ENCODE measurements around the gene ARPC2. TPM values are rescaled to one million over a fixed set of nuclear protein-coding genes. Genes with fewer than 3 reads are reported as not detected.

Gene ARPC2
- total and polyA plus RNA-seq, 2 of the 13 experiments (the other 11 are each of a cell fraction or from before 2014, with no cell fraction given), result 168 to 303 TPM

DNA sequence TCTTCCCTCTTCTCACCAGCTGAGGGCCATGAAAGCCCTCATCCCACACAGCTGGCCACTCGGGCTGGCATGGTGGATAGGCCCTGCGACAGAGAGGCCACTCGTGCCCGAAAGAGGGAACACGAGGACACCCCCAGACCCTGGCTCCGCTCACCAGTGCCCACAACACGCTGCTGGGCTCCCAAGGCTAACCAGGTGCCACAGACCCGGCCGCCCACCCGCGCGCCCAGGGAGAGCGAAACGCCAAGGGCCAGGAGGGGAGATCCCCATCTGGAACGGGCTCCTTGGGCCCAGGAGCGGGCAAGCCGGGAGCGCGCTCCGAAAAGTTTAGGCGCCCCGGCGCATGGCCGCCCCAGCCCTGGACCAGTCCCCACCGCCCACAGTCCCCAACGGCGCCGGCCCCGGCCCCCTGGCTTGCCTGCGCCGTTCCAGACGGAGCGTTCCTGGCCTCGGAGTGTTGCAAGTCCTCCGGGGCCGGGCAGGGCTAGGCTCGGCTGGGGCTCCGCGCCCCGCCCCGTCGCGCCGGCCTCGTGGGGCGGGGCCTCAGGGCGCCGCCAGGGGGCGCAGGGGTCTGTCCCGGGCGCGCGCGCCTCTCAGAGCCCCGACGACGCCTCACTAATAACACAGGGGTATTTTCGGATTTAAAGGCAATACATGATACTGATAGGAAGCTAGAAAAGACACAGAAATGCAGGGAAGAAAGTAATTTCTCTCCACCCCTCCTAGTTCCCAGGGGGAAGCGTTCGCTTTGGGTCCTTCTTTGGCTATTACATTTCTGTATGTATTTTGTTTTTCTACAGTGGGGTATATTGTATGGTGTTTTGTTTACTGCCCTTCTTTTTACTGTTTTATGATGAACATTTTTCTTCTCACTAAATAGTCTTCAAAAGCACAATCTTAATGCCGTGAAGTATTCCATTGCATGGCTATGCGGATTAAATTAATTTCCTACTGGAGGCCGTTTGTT, 75.3 kb downstream of the ARPC2 start, which contains the start of gene TMBIM1 (continued):
- no peak for TF ChIP-seq NONO (IDR thresholded peaks at IDR 0.05)
- TF ChIP-seq NONO (CRISPR knock-in tag; conservative IDR thresholded peaks at IDR 0.05), result no peak; the same call in none of the 2 replicates
- TF ChIP-seq ARHGAP35 (CRISPR knock-in tag; IDR thresholded peaks at IDR 0.05; ENCODE audit: borderline replicate concordance), result peak; percentile 82
- TF ChIP-seq RFXAP (CRISPR knock-in tag; IDR thresholded peaks at IDR 0.05; ENCODE audit: borderline replicate concordance), result no peak; the same call in 1 of the 2 replicates
- no peak for TF ChIP-seq ZNF841 (CRISPR knock-in tag; IDR thresholded peaks at IDR 0.05; ENCODE audit: borderline replicate concordance)
- TF ChIP-seq, protein P1, sequence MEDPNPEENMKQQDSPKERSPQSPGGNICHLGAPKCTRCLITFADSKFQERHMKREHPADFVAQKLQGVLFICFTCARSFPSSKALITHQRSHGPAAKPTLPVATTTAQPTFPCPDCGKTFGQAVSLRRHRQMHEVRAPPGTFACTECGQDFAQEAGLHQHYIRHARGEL (CRISPR knock-in tag; IDR thresholded peaks at IDR 0.05), result no peak
- TF ChIP-seq, protein P2, sequence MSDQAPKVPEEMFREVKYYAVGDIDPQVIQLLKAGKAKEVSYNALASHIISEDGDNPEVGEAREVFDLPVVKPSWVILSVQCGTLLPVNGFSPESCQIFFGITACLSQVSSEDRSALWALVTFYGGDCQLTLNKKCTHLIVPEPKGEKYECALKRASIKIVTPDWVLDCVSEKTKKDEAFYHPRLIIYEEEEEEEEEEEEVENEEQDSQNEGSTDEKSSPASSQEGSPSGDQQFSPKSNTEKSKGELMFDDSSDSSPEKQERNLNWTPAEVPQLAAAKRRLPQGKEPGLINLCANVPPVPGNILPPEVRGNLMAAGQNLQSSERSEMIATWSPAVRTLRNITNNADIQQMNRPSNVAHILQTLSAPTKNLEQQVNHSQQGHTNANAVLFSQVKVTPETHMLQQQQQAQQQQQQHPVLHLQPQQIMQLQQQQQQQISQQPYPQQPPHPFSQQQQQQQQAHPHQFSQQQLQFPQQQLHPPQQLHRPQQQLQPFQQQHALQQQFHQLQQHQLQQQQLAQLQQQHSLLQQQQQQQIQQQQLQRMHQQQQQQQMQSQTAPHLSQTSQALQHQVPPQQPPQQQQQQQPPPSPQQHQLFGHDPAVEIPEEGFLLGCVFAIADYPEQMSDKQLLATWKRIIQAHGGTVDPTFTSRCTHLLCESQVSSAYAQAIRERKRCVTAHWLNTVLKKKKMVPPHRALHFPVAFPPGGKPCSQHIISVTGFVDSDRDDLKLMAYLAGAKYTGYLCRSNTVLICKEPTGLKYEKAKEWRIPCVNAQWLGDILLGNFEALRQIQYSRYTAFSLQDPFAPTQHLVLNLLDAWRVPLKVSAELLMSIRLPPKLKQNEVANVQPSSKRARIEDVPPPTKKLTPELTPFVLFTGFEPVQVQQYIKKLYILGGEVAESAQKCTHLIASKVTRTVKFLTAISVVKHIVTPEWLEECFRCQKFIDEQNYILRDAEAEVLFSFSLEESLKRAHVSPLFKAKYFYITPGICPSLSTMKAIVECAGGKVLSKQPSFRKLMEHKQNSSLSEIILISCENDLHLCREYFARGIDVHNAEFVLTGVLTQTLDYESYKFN (CRISPR knock-in tag; conservative IDR thresholded peaks at IDR 0.05), result no peak; the same call in 1 of the 2 replicates
- TF ChIP-seq ZNF780A (CRISPR knock-in tag; IDR thresholded peaks at IDR 0.05), result no peak
- TF ChIP-seq TGIF2 (CRISPR knock-in tag; IDR thresholded peaks at IDR 0.05), result peak; percentile 32; the same call in 1 of the 2 replicates
- TF ChIP-seq RORA (CRISPR knock-in tag; IDR thresholded peaks at IDR 0.05), result no peak
- no peak for TF ChIP-seq ZMYM2 (CRISPR knock-in tag; IDR thresholded peaks at IDR 0.05)
- TF ChIP-seq ZNF615 (CRISPR knock-in tag; IDR thresholded peaks at IDR 0.05; ENCODE audit: borderline replicate concordance), result no peak
- TF ChIP-seq NFIB (CRISPR knock-in tag; IDR thresholded peaks at IDR 0.05; ENCODE audit: borderline replicate concordance), result no peak
- TF ChIP-seq RARA (CRISPR knock-in tag; IDR thresholded peaks at IDR 0.05), result 0 out of 2 replicates have a peak, but pooled peaks have one; percentile 51
- no peak for TF ChIP-seq FOXM1 (CRISPR knock-in tag; IDR thresholded peaks at IDR 0.05)
- 0 out of 2 replicates have a peak, but pooled peaks have one; percentile 37 for TF ChIP-seq CAMTA2 (CRISPR knock-in tag; IDR thresholded peaks at IDR 0.05; ENCODE audit: borderline replicate concordance)
- TF ChIP-seq, protein P3, sequence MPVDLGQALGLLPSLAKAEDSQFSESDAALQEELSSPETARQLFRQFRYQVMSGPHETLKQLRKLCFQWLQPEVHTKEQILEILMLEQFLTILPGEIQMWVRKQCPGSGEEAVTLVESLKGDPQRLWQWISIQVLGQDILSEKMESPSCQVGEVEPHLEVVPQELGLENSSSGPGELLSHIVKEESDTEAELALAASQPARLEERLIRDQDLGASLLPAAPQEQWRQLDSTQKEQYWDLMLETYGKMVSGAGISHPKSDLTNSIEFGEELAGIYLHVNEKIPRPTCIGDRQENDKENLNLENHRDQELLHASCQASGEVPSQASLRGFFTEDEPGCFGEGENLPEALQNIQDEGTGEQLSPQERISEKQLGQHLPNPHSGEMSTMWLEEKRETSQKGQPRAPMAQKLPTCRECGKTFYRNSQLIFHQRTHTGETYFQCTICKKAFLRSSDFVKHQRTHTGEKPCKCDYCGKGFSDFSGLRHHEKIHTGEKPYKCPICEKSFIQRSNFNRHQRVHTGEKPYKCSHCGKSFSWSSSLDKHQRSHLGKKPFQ (CRISPR knock-in tag; IDR thresholded peaks at IDR 0.05; ENCODE audit: insufficient replicate concordance), result no peak
- peak; percentile 84; the same call in 1 of the 2 replicates for TF ChIP-seq ZNF350 (CRISPR knock-in tag; IDR thresholded peaks at IDR 0.05; ENCODE audit: borderline replicate concordance, low read depth)
